Islet precursor cell (in vitro differentiated cells): ENCODE results near the gene CTBP2.

Experiments used
- DNase-seq: peaks from one replicate; pipeline ENCODE4 v3.0.0-alpha.2; 2018

Gene CTBP2

DNA sequence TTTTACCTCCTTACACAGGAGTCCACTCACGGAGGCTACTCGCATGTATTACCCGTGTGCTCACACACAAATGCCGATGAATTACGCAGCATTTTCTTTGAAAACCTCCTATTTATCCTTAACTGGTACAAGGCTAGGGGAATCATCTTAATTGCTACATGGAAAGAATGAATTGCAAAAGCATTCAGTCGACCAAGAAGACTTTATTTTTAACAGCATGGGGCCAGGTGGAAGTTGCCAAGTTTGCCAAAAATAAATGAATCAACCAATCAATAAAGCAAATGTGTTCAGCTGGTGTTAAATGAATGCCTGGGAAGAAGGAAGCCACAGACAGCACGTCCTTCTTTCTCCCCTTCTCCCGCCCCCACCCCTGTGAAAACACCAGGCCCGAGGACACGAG lies 55.8 kb downstream of the CTBP2 start:
- no peak for DNase-seq

DNA sequence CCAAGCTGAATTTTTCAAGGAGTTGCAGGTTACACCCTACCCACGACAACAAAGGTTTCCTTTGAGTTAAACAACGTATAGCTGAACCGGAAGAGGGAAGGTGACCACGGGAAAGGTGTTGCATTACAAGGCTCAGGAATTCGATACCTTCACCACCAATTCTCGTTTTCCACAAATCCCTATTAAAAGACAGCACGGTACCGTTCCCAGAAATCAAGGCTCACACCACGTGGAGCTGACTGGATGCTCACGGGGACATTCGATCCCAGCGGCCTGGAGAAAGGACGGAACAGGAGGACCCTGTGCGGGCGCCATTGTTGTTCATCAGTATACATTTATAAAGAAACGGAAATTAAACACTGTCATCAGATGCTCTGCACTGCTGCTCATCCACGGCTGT lies 56.4 kb downstream of the CTBP2 start:
- no peak for DNase-seq

DNA sequence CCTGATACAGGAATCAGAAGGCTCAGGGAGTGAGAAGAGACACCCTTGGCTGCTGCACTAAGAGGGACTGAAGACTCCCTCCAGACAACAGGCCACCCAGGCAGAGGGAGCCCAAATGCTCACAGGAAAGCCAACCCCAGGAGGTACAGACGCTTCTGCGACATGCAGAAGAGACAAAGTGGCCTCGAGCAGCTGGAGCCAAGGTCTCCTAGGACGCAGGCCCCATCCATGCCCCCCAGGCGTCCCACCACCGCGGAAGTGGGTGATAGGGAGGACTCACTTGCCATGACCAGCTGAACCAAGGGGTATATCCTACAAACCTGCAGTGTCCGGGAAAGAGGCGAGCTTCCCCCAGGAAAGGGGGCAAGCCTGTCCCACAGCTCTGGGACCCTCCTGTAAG lies 56.9 kb downstream of the CTBP2 start:
- no peak for DNase-seq

DNA sequence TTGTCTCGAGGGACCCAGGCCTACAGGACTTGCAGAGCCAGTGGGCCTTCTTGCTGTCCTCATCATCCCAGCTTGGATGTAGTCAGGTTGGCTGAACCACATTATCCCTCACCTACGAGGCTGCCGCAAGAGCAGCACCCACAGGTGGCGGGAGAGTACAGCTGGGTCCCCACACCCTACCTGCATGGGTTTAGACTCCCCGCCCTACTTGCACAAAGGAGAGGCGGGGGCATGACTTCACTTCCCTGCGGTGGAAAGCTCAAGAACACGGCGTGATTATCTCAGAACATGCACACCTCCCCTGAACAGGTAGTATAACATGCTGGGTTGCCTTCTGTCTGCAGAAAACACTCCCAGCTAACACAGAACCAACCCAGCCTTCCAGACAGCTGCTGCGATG lies 57.5 kb downstream of the CTBP2 start:
- DNase-seq = no peak

DNA sequence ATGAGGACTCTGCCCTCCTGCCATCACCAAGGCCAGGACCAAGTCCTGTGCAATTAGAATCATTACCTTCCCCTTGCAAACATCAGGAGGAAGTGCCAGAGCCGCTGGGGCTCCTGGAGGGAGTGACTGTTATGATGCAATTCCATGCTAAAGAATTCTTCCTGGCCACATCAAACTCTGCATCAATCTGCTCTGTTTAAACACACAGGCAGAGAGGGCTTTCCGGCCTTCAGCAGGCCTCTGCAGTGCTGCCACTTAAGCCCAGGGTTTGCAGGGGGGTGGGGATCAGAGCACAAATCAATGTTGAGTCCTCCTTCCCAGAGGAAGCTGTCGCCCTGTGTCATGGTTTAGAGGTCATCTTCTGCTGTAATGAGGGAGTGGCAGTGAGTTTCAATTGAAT lies 58.1 kb downstream of the CTBP2 start:
- peak; percentile 76 for DNase-seq

DNA sequence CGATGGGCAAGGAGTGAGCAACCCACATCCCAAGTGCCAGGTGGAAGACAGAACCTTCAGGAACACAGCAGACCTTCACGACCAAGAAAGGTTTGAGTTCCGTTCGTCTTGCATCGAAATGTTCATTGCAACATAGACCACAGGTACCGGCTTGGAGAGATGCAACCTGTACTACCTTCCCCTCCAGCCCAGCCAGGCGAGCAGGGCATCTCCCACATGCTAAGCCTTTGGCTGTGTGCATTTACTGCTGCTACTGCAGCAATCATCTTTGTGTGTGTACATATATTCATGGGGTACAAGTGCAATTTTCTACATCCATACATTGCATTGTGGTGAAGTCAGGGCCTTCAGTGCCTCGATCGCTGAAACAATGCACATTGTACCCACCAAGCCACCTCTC lies 58.8 kb downstream of the CTBP2 start:
- no peak for DNase-seq

DNA sequence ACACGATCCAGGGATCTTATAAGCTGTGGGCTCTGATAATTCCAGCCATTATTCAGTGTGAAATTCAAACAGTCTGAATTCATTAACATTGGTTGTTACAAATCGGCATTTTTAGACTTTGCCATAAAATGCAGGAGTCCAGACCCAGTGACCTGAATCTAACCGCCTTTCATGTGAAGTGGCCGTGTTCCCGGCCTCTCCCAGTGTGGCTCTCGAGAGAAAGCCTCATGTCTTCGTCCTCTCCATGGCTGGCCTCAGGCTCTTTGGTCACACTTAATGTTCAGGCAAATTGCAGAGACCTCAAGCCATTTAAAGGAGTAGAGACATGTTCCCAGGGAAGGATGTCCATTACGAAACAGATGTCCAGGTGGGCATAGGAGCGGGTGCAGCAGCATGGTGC lies 59.3 kb downstream of the CTBP2 start:
- no peak for DNase-seq

DNA sequence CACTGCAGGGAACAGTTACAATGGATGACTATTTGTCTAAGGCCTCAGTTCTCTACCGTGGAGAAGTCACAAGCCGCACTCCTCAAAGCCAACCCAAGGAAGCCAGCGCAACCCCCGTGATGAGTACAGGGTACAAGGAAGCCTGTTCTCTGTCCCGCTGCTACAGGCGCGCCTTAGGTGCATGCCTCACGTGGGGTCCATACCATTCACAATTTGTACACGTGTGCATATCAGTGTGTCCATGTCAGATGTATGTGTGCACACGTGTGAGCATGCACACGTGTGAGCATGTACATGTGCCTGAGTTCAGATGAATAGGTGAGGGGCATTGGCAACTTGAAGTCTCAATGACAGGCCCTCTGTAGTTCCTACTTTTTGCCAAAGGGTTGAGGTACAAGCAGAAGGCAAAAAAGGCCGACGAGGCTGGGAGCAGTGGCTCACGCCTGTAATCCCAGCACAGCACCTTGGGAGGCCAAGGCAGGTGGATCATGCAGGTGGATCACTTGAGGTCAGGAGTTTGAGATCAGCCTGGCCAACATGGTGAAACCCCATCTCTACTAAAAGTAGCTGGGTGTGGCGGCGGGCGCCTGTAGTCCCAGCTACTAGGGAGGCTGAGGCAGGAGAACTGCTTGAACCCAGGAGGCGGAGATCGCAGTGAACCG lies 62.8 kb downstream of the CTBP2 start:
- DNase-seq = no peak

DNA sequence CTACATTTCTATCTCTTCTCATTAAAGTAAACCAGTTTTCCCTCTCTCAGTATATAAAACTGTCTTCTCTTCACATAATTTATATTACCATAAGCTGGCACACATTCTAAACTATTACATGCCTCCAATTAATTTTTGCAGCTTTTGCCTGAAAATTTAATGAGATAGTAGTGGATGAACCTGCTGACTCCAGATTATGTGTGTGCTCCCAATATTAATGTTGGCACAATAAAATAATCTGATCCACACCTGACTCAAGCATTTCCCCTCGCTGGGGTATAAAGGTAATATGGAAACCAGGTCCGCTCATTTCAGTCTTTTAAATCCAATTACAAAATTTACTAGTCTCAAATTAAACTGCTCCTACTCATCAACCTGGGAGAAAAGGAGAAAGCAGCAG lies 63.4 kb downstream of the CTBP2 start:
- DNase-seq = no peak

DNA sequence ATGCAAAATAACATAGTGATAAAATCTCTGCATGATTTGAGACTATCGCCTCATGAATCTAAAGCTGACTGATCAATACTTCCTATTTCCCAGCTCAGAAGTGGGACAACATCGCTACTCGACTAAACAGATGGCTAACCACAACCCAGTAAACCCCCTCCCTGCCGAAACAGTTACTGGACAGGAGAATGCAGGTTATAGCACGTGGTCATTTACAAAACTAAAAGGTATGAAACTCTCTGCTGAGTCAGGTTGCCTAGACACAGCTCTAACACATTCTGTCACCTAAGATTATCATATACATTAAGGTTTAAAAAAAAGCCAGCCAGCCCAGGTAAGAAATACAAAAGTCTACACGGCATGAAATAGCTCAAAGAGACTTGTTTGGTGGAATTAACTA lies 64.0 kb downstream of the CTBP2 start:
- DNase-seq = no peak

DNA sequence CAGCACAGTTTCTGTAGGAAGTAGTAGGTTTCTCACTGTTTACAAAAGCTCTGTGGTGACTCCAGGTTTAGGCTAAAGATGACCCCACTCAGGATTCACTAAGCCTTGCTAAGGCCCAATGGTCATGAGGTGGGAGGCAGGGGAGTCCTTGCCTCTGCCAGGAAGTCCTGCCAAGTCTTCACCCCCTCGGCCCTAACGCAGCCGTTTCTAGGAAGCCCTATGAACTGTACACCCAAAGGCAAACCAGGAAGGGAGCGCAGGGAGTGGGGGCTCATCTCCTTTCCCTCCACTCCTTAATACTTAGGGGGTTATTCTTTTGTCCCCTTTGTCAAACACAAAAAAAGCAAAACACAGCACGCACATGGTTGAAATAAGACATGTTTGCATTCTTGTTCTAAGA lies 64.6 kb downstream of the CTBP2 start:
- DNase-seq = no peak

DNA sequence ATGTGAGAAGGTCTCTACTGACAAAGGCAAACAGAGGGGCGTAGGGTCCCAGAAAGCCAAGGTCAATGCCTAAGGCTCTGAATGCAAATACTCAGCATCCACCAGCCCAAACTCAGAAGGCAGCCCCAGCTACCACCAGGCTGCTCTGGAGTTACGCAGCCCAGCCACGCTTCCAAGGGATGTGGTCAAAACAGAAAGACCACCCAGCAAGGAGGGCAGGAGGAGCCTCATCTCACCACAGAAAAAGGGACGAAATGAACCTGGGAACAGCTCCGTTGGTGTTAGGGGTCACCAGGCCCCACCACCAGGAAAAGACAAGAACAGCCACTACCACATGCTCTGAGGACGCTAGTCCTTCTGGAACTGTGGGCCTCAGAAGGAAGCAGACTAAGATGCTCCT lies 65.1 kb downstream of the CTBP2 start:
- DNase-seq = no peak

DNA sequence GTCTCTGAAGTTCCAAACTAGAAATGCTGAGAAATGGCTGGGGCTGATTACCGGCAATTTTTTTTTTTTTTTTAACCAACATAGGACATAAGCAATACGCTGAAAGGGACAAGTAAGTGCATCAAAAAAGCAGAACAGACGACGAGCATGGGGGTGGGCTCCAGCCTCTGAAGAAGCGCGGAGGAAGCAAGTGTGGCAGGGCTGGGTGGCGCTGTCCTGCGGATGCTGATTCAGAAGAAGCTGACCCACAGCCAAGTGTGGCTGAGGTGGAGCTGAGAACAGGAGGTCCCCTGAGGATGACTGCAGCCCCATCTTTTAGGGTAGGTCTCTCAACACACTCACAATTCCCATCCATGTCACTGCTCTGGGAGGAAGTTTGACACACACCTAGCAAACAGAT lies 65.6 kb downstream of the CTBP2 start:
- no peak for DNase-seq

DNA sequence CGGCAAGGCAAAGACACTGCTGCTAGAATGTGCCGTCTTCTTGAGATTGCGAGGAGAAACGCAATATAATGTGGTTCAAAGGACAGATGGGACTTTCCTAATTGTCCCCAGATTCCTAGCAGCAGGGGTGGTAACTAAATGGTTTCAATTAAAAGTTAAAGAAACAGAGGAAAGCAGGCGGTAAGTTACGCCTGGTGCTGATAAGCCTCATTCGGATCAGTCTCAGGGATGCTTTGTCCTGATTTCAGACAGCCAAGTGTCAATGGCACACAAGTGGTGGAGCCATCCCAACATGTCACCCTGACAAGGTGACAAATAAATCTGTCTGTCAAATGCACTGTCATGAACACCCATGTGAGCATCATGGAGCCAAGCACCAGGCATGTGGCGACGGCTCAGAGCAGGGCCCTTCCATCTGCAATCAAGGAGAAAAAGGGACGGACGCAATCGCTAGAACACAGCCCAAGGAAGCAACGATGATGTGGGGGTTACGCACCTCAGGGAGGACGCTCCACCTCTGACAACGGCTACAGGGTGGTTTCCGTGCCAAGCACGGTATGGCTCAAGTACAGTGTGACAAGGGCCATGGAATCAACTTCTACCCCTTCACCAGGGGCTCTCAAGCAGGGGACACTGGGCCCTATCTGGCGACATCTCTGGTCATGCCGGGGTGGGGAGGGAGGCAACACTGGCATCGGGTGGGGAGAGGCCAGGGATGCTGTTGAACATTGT lies 66.2 kb downstream of the CTBP2 start:
- no peak for DNase-seq

DNA sequence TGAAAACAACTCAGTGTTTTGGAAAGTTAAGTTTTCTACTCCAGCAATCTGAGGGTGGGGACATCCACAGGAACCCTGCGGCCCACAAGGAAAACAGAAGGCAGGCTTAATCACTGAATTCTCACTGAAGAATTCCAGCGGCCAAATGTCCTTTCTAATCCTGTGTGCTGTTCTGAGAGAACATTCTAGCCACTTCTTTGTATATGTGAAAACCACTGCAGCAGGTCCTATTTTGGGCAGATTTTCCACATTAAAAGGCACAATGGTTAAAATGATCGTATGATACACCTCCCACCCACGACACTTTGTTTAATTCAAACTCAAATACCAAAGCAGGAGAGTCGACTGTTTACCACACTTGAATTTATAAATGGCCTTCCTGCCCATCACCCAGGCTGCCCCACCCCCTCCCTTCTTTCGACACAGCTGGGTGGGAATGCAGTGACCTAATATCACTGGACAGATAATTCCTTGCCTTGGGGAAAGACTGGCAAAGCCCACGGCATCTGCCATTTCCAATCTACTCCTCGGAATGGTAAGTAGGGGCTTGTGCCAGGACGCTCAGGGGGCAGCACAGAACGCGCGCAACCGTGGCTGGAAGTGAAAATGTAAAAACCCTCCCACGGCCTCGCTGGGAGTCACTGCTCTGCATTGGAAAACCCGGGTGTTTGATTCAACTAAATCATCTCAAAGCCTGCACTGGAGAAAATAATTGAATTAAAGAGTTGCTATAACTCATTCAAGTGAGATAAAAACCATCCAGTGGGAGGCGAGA lies 67.0 kb downstream of the CTBP2 start:
- no peak for DNase-seq

DNA sequence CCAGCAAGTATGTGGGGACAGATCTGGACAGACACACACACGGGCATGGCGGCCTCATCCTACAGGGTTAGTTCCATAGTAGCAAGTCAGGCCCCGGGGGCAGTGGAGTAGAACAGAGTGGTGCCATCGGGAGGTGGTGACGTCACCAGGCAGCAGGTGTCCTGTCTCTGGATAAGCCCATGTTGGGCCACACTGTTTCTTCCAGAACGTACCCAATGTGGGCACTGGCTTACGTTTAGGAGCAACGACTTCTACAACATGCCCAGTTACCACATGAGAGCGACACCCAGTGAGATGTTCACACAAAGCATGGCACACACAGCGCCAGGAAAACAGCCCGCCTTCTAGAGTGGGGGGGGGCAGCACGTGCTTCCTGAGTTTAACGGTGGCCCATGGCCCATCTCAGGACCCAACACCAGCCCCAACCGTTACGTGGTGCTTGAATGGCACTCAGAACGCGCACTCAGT lies 67.8 kb downstream of the CTBP2 start:
- DNase-seq = no peak

DNA sequence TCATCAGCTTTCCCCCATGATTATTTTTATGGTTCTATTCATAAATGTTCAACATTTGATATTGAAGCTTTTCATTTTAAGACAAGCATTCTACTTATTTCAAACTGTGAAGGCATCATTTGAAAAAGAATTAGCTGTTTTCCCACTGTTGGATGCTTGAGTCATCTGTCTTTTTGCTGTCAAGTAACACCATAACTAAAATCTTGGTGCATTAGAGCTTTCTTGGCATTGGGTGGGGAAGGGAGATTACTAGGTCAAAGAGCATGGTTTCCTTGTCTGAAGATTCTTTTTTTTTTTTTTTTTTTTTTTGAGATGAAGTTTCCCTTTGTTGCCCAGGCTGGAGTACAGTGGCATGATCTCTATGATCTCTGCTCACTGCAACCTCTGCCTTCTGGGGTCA lies 68.5 kb downstream of the CTBP2 start:
- no peak for DNase-seq

DNA sequence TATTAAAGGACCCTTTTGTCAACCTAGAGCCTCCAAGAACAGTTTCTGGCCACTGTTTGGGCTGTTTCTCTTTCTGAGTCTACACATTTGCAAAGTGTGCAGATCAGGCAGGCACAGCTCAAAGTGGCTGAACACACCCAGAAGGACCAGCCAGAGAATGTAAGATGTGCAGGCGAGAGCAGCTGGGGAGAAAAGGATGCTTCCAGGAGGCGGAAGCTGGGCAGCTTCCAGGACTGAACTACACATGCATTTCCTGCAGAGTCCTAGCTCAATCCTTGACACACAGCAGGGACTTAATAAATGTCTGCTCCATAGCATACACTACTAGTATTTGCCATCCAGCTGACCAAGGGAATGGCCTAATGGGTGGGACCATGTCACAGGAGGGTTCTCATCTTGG lies 70.9 kb downstream of the CTBP2 start:
- DNase-seq = no peak

DNA sequence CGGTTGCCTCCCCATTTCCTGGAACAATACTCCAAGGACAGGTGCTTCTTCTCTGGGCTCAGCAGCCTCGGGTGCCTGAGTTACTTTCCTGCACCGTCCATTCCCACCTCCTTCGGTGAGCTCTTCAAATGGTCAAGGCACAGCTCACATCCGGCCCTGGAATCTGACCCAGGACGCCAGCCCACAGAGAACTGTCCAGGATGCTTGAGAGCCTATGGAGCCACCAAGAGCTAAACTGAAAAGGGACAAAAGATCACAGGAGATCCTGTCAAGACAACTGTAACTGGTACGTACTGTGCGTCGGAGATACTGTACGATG lies 72.5 kb downstream of the CTBP2 start:
- no peak for DNase-seq

DNA sequence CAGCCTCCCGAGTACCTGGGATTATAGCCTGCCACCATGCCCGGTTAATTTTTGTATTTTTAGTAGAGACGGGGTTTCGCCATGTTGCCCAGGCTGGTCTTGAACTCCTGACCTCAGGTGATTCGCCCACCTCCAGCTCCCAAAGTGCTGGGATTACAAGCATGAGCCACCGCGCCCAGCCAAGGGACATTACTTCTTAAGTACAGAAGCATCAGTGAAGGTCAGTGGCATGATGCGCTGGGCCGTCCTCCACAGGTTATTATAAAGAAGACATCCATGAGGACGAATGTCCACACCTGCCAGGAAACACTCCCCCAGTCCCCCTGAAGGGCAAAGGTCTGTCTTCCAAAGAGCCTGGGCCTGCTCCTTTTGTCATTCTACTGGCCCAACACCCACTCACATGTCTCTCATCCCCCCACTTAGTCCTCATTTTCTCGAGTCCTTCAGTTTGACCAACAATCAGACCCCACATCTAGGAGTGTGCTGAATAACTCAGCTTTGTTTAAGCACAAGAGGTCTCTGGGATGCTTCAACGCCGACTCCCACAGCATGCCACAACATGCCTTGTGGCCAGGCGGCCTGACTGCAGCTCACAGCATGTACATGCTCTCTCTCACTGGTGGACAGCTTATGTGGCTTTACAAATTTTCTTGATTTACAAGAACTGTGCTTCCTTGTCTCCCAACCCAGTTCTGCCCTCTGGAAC lies 73.0 kb downstream of the CTBP2 start:
- DNase-seq = no peak

DNA sequence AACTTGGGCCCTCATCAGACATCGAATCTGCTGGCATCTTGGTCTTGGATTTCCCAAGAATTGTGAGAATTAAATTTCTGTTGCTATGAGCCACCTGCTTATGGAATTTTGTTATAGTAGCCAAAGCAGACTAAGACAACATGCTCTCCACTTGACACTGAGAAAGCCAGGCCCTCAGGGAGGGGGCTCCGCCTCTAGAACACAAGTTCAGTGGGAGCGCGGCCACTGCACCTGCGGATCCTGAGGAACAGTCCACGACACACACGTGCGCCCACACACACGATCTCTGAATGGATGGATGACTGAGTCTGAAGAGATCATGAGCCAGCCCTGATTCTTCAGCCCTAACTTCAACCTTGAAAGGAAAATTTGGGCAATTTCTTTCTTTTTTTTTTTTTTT lies 73.7 kb downstream of the CTBP2 start:
- DNase-seq = no peak

DNA sequence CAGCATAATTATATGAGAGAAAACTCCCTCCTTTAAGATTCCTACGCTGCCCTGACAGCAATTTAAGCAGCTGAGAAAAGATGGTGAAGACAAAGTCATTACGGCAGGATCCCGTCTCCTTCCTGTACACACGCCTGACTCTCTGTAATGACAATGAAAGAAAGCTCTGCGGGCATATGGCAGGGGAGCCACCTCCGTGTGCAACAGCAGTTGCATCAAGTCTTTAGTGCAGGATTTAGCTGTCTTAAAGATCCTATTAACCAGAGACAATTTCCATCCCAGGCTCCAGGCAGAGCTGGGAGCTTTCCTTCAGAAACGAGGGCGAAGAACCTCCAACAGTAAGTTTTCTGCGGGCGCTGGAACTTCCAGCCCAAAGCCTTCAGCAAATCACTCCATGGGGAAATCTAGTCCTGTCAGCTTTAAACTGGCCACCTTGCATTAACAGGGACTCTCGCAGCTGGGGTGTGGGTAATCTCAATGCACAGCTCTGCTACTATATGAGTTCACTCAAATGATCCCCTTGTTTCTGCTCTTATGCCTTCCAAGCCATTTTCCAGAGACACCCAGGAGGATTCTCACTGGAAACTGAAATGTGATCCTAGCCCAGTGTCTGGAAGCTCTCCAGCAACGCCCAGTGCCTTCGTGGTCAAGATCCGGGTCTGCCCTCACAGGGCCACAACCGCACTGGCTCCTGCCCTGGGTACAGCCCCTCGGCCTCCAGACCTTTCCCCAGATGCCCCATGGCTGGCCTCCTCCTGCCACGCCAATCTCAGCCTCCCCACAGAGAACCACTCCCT lies 74.9 kb downstream of the CTBP2 start:
- DNase-seq = no peak
